ENCODE measurements around the gene LRRFIP1. TPM values are rescaled to one million over a fixed set of nuclear protein-coding genes. Genes with fewer than 3 reads are reported as not detected.

Gene LRRFIP1
- polyA plus RNA-seq, 1 donor from 2014 or later = 96.3 TPM

- no peak overlapping the region for H3K9ac ChIP-seq (ENCODE audit: low read length)
- H3K4me2 ChIP-seq (ENCODE audit: low read length) = no peak overlapping the region
- H4K20me1 ChIP-seq (ENCODE audit: insufficient read depth) = no peaks in the 10 kb centered on the region
- H3K27me3 ChIP-seq (ENCODE audit: insufficient read depth, low read depth, low read length) = no peaks in the 10 kb centered on the region
- TF ChIP-seq MXI1 (conservative IDR thresholded peaks at IDR 0.05; ENCODE audit: poor library complexity, severe bottlenecking) = no peak
- no peak for TF ChIP-seq EZH2 (IDR thresholded peaks at IDR 0.05; ENCODE audit: borderline replicate concordance, insufficient read depth, low read length, poor library complexity, severe bottlenecking)
- TF ChIP-seq EP300 (conservative IDR thresholded peaks at IDR 0.05; ENCODE audit: poor library complexity, severe bottlenecking) = no peak
- no peak for TF ChIP-seq RAD21 (conservative IDR thresholded peaks at IDR 0.05)
- TF ChIP-seq POLR2AphosphoS5 (IDR thresholded peaks at IDR 0.05) = no peak
- no peak for TF ChIP-seq REST (IDR thresholded peaks at IDR 0.05; ENCODE audit: borderline replicate concordance)
- H3K9me2 ChIP-seq (ENCODE audit: insufficient read depth, low read length) = no peaks in the 10 kb centered on the region
- no peak overlapping the region for H2AFZ ChIP-seq (ENCODE audit: low read depth, low read length)
- H3K36me3 ChIP-seq (ENCODE audit: insufficient read depth, low read length) = no peaks in the 10 kb centered on the region
- no peak overlapping the region for H3K4me3 ChIP-seq (ENCODE audit: low read length)
- H3K9me3 ChIP-seq (ENCODE audit: low read length) = peaks cover 6% of the 10 kb centered on the region
- H3K27ac ChIP-seq (ENCODE audit: low read length) = no peak overlapping the region
- H3F3A ChIP-seq (ENCODE audit: insufficient read depth, low read length, poor library complexity, severe bottlenecking) = no peaks in the 10 kb centered on the region
- no peaks in the 10 kb centered on the region for H3K79me2 ChIP-seq (replicated peaks; ENCODE audit: insufficient read depth, low read length)
Measured at GRCh38 chr2:237790353-237790752, 163.0 kb downstream of the LRRFIP1 start.

DNA sequence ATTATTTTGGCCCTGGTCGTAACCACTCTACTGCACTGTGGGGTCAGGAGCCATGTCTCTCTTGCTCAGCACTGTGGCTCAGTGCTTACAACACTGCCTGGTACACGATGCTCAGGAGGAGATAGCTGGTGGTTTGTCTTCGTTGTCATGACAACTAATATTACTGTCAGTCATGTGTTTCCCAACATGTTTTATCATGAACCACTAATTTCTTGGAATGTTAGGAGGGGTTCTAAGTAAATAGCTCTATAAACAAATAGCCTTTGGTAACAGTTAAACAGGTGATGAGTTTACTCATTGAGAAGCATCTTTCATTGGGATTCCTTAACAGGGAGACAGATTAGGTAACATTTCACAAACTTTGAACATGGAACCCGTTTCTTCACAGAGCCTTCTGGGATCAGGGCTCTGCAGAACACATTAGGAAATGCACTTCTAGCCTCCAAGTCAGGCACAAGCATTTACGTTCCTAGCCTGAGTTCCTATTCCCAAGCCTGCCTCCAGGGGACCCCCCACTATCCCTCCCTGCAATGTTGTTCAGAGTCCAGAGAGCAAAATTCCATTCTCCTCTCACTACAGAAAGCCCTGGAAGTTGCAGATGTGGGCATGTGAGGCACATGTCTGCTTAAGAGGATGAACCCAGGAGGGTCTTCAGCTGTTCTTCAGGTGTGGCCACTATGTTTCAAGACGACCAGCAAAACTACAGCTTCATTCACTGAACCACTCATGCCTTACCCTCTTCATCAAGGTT lies 164.8 kb downstream of the LRRFIP1 start:
- Histone ChIP-seq H2AFZ (ENCODE audit: low read depth, low read length) (no peak overlapping the region), H3K27me3 (ENCODE audit: insufficient read depth, low read depth, low read length) (no peaks in the 10 kb centered on the region), H4K20me1 (ENCODE audit: insufficient read depth) (no peaks in the 10 kb centered on the region), H3K9ac (ENCODE audit: low read length) (no peak overlapping the region), H3K9me3 (ENCODE audit: low read length) (peaks cover 2% of the 10 kb centered on the region), H3K4me3 (ENCODE audit: low read length) (no peak overlapping the region), H3K9me2 (ENCODE audit: insufficient read depth, low read length) (no peaks in the 10 kb centered on the region), H3K4me2 (ENCODE audit: low read length) (no peak overlapping the region), H3F3A (ENCODE audit: insufficient read depth, low read length, poor library complexity, severe bottlenecking) (no peaks in the 10 kb centered on the region), H3K79me2 (replicated peaks; ENCODE audit: insufficient read depth, low read length) (no peaks in the 10 kb centered on the region), H3K27ac (ENCODE audit: low read length) (no peak overlapping the region), H3K36me3 (ENCODE audit: insufficient read depth, low read length) (no peaks in the 10 kb centered on the region)
- TF ChIP-seq TAF1 (IDR thresholded peaks at IDR 0.05; ENCODE audit: low read depth) (no peak), MXI1 (conservative IDR thresholded peaks at IDR 0.05; ENCODE audit: poor library complexity, severe bottlenecking) (no peak), CTCF (IDR thresholded peaks at IDR 0.05; ENCODE audit: poor library complexity, severe bottlenecking) (no peak), EP300 (conservative IDR thresholded peaks at IDR 0.05; ENCODE audit: poor library complexity, severe bottlenecking) (no peak), RAD21 (conservative IDR thresholded peaks at IDR 0.05) (no peak), EZH2 (IDR thresholded peaks at IDR 0.05; ENCODE audit: borderline replicate concordance, insufficient read depth, low read length, poor library complexity, severe bottlenecking) (no peak), SMC3 (conservative IDR thresholded peaks at IDR 0.05; ENCODE audit: poor library complexity) (no peak), REST (IDR thresholded peaks at IDR 0.05; ENCODE audit: borderline replicate concordance) (no peak), POLR2AphosphoS5 (IDR thresholded peaks at IDR 0.05) (no peak)
